OCI-LY3 (cell line): ENCODE measurements around the gene ANKRD44.

ENCODE experiments used
- CTCF ChIP-seq: fragments of 200-600, 300-600 bp; sonication (generic); IDR thresholded peaks from 2 replicates; pipeline ENCODE4 v1.5.1; 2014; ENCODE audit warnings: antibody characterized with exemption, low read length, low read depth
- EZH2phosphoT487 ChIP-seq: fragments of 200-600 bp; shearing (Covaris generic); IDR thresholded peaks from 2 replicates; pipeline ENCODE4 v1.6.1; 2018; ENCODE audit warnings: antibody characterized with exemption, mixed run types, low read depth

GRCh38 chr2:197229509-197230443 is 80.8 kb downstream of the ANKRD44 start:
- TF ChIP-seq CTCF (no peak), EZH2phosphoT487 (no peak)
